Stimulated activated memory B cell treated with anti-CD40 and anti-IgM and Interleukin-4, amounts not matched to agents 10 μg/mL and 1 μg/mL and 100 μg/mL, for 72 hours (primary cell): Measurements from ENCODE around the gene PTOV1.

Experiments
- ATAC-seq: fragments of 150-1000 bp; cut with Tn5 transposase; 2 replicates; pipeline ENCODE4 v1.10.0; 2021
- H3K27ac Mint-ChIP-seq: one replicate; pipeline ENCODE4 v1.8.0; 2022; ENCODE audit warnings: mild to moderate bottlenecking, mixed read lengths
- H3K27me3 Mint-ChIP-seq: one replicate; pipeline ENCODE4 v1.8.0; 2022; ENCODE audit warnings: mixed read lengths
- H3K36me3 Mint-ChIP-seq: one replicate; pipeline ENCODE4 v1.8.0; 2022; ENCODE audit warnings: mixed read lengths
- H3K4me1 Mint-ChIP-seq: one replicate; pipeline ENCODE4 v1.8.0; 2022; ENCODE audit warnings: mixed read lengths
- H3K4me3 Mint-ChIP-seq: one replicate; pipeline ENCODE4 v1.8.0; 2022; ENCODE audit warnings: mild to moderate bottlenecking, moderate library complexity, mixed read lengths
- H3K9me3 Mint-ChIP-seq: one replicate; pipeline ENCODE4 v1.8.0; 2022; ENCODE audit warnings: mixed read lengths

PTOV1 gene

DNA sequence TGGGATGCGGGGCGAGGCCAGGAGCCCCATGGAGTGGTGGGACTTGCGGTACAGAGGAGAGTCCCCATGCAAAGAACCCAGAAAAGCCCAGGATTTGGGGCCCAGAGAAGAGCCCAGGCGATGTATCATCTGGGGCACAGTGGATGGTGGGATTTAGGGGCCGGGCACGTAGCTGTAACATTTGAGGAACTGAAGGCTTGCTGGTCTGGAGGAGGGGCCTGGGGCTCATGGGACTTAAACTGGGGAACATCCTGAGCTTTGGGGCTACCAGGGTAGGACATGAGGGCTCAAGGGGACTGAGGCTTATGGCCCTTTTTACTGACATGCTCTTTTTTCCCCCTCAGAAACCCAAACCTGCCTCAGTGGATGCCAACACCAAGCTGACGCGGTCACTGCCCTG lies 19.4 kb upstream of the PTOV1 start:
- Mint-ChIP-seq H3K36me3 (peaks cover 46% of the 10 kb centered on the region), H3K27ac (no peak overlapping the region)

DNA sequence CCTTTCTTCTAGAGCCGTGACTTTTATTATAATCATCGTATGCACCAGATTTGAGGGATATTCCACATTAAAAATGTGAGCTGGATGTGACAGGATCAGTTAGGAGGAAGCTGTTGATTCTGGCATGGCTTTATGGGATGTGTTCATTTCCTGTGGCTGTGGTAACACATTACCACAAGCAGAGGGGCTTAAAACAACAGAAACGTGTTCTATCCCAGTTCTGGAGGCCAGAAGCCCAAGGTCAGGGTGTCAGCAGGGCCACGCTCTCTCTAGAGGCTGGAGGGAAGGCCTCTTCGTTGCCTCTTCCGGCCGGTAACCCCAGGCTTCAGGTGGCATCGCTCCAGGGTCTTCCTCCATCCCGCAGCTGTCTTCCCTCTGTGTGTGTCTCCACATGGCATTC lies 18.4 kb upstream of the PTOV1 start:
- no peak overlapping the region for H3K27ac Mint-ChIP-seq

More for the DNA sequence above, 19.4 kb upstream of the PTOV1 start:
- no peaks in the 10 kb centered on the region for H3K27me3 Mint-ChIP-seq
- no peak overlapping the region for H3K4me3 Mint-ChIP-seq
- H3K4me1 Mint-ChIP-seq, result peaks cover 21% of the 10 kb centered on the region
- no peak for ATAC-seq
- no peaks in the 10 kb centered on the region for H3K9me3 Mint-ChIP-seq

DNA sequence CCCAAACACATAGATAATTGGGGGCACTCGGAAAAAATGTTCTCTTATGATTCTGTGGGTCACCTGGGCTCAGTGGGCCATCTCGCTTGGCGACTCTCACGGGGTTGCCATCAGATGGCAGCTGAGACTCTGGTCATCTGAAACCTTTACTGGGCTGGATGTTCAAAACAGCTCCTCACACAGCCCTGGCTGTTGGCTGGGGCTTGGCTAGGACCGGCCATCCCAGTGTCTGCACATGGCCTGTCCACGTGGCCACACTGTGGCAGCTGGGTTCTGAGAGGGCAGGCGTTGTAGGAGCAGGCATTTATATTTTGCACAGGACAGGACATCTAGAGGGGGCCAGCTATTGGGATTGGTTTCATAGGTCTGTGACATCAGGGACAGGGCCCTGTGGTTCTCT lies 17.4 kb upstream of the PTOV1 start:
- no peak overlapping the region for H3K27ac Mint-ChIP-seq
- H3K4me1 Mint-ChIP-seq, result peaks cover 10% of the 10 kb centered on the region
- H3K36me3 Mint-ChIP-seq, result peaks cover 53% of the 10 kb centered on the region
- no peaks in the 10 kb centered on the region for H3K27me3 Mint-ChIP-seq
- no peak for ATAC-seq
- H3K4me3 Mint-ChIP-seq, result no peak overlapping the region
- no peaks in the 10 kb centered on the region for H3K9me3 Mint-ChIP-seq

More for the DNA sequence above, 18.4 kb upstream of the PTOV1 start:
- ATAC-seq, result no peak
- Mint-ChIP-seq H3K27me3 (no peaks in the 10 kb centered on the region), H3K9me3 (no peaks in the 10 kb centered on the region), H3K4me3 (no peak overlapping the region), H3K4me1 (peaks cover 12% of the 10 kb centered on the region), H3K36me3 (peaks cover 46% of the 10 kb centered on the region)

DNA sequence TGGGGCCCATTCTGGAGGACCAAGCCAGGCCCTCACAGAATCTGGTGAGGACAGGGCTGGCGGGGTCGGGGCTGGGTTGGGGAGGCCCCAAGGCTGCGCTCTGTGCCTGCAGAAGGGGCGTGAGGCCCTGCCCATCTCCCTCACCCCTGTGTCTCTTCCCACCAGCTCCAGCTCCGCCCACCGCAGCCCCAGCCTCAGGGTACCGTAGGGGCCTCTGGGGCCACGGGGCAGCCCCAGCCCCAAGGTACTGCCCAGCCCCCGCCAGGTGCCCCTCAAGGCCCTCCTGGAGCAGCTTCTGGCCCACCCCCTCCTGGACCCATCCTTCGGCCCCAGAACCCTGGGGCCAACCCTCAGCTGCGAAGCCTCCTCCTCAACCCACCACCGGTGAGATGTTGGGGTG lies 15.4 kb upstream of the PTOV1 start:
- ATAC-seq, result peak; percentile 27
- Mint-ChIP-seq H3K4me3 (no peak overlapping the region), H3K36me3 (peaks cover 65% of the 10 kb centered on the region), H3K27me3 (no peaks in the 10 kb centered on the region), H3K4me1 (no peaks in the 10 kb centered on the region), H3K9me3 (no peaks in the 10 kb centered on the region), H3K27ac (peak overlapping the region; percentile 12)

DNA sequence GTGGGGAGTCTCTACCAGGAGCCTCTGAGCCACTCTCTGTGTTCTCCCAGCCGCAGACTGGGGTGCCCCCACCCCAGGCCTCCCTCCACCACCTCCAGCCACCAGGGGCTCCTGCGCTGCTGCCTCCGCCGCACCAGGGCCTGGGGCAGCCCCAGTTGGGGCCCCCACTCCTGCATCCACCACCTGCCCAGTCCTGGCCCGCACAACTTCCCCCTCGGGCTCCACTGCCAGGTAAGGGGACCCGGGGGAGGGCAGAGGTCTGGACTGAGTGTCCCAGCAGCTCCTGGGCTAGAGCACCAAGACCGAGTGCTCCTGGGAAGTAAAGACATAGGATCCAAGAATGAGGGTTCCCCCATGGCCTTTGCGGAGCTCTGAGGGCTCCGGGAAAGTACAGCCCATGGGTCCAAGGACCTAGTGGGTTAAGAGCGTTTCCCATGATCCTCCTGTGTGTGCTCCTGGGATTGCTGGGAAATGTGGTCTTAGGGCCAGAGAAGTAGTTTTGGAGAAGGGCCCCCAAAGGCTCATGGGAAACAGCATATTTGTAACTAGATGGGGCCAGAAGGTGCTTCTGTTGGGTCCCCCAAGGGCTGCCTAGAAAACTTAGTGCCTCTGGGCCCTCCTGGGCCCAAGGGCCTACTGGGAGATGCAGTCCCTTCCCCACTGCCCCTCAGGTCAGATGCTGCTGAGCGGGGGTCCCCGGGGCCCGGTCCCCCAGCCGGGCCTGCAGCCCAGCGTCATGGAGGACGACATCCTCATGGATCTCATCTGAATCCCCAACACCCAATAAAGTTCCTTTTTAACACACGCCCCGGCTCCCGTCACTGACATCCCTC lies 14.6 kb upstream of the PTOV1 start:
- ATAC-seq, result no peak
- Mint-ChIP-seq H3K36me3 (peaks cover 66% of the 10 kb centered on the region), H3K9me3 (no peaks in the 10 kb centered on the region), H3K27me3 (no peaks in the 10 kb centered on the region), H3K27ac (peak overlapping the region; percentile 74), H3K4me1 (no peaks in the 10 kb centered on the region), H3K4me3 (no peak overlapping the region)

DNA sequence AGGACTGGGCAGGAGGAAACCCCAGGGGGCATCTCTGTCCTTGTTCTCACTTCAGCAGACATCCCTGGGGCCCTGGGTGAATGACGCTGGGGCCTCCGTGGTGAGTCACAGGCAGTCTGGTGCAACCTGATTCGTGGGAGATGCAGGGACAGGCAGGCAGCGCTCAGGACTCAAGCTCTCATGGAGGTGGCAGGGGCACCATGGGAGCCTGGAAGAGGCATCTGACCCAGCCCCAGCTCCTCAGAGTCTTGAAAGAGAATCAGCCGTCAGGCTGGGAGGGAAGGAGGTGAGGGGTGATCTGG lies 14.0 kb upstream of the PTOV1 start:
- H3K36me3 Mint-ChIP-seq, result peaks cover 62% of the 10 kb centered on the region

DNA sequence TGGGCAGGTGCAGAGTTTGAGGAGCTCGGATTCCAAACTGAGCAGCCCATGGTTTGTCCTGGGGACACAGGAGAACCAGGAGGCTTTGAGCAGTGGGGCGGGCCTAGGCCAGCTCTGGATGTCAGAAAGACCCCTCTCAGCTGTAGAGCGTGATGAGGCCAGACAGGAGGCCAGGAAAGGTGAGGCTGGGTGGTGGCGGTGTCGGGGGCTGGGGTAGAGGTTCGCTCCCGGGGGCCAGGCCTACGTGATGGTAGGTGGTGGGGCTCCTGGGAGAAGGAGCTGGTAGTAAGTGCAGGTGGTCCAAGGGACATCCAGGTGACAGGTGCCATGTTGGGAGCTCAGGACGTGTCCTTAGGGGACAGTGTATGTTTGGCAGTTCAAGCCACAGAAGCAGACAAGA lies 13.5 kb upstream of the PTOV1 start:
- H3K36me3 Mint-ChIP-seq, result peaks cover 57% of the 10 kb centered on the region
- H3K27ac Mint-ChIP-seq, result peak overlapping the region; percentile 74

More for the DNA sequence above, 14.0 kb upstream of the PTOV1 start:
- no peak for ATAC-seq
- H3K4me1 Mint-ChIP-seq, result no peaks in the 10 kb centered on the region
- no peaks in the 10 kb centered on the region for H3K27me3 Mint-ChIP-seq
- no peaks in the 10 kb centered on the region for H3K9me3 Mint-ChIP-seq
- peak overlapping the region; percentile 74 for H3K27ac Mint-ChIP-seq
- H3K4me3 Mint-ChIP-seq, result no peak overlapping the region

DNA sequence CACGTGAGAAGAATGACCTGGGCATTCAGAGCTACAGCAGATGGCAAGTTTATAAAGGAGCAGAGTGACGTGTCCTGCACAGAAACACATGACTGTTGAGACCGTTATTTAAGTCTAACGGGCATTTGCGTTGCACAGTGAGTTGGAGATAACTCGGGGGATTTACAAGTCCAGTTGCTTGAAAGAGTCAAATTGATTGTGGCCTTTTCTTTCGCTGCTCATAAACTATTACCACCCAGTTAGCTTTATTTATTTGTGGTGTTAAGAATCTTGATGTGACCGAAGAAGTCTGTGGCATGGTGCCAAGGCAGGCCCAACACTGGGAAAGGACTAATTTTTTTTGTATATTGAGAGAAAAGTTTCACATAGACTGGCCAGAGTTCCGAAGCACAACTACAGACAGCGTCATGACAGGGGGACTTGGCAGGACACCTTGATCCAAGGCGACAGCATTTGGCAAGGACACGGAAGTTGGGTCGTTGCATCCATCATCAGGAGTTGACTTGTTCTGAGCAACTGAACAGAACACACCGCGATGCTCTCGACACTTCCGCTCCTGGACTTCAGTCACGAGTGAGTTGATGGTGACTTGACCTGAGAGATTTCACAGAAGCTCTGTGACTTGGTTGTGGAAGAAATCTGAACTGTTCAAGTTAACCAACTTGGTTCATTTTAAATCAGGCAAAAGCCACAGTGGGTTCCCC lies 11.9 kb upstream of the PTOV1 start:
- Mint-ChIP-seq H3K4me3 (no peak overlapping the region), H3K4me1 (peaks cover 19% of the 10 kb centered on the region), H3K27ac (no peak overlapping the region), H3K36me3 (peaks cover 53% of the 10 kb centered on the region), H3K9me3 (no peaks in the 10 kb centered on the region), H3K27me3 (no peaks in the 10 kb centered on the region)
- no peak for ATAC-seq

More for the DNA sequence above, 13.5 kb upstream of the PTOV1 start:
- Mint-ChIP-seq H3K4me3 (no peak overlapping the region), H3K27me3 (no peaks in the 10 kb centered on the region), H3K9me3 (no peaks in the 10 kb centered on the region), H3K4me1 (peaks cover 3% of the 10 kb centered on the region)
- no peak for ATAC-seq

DNA sequence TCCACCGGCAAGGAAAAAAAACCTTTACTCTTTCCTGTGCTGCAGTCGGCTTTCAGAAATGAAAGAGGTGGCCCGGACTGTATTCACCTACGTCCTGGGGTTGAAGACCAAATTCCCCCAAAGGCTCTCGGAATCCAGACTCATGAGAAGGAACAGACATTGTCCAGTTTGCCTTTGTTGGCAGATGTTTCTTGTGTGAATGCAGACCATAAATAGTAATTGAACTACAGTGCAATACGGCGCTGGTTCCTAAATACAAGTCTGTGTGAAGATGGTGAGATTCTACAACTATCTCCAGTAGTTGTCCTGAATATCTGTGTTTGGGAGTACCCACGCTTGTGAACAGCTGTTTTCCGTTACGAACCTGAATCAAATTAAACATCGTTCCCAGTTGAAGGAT lies 11.2 kb upstream of the PTOV1 start:
- Mint-ChIP-seq H3K9me3 (no peaks in the 10 kb centered on the region), H3K27me3 (no peaks in the 10 kb centered on the region), H3K27ac (no peak overlapping the region), H3K4me3 (no peak overlapping the region), H3K36me3 (peaks cover 49% of the 10 kb centered on the region), H3K4me1 (peaks cover 26% of the 10 kb centered on the region)
- ATAC-seq, result no peak

DNA sequence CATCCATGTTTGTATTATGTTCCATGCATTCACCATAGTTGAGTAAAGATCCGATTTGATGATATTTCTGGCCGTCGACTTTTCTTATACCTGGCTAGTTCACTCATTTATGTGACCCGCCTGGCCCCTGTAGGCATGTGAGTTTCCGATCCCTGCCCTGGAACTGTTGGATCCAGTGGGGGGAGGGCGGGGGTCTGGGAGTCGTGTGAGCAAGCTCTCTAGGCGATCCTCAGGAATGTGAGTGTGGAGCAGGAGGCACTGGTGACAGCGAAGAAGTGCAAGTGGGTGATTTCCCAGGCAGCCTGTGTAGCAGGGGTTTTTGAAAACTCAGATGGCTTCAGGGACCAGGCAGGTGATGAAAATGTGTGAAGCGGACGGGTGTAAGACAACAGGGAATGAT lies 10.6 kb upstream of the PTOV1 start:
- Mint-ChIP-seq H3K36me3 (peaks cover 42% of the 10 kb centered on the region), H3K27ac (peak overlapping the region; percentile 20)

DNA sequence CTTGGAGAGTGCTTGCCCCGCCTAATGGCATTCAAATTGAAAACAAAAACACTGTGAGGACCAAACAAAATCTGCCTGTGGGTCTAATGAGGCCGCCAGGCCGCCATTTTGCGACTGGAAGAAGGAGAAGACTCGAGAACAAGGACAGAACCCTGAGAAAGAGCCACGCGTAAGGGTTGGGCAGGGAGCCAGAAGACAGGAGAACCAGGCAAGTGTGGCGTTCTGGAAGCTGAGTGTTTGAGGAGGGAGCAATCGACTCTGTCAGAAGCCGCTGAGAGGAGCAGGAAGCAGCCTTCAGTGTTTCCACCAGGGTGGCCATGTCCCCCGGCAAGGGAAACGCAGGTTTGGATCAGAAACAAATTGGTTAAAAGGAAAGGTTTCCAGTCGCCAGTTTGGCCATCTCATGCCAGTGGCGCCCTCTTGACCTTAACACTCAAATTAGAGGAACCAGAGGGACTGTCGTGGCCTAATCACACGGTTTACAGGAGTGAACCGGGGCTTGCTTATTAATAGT lies 10.2 kb upstream of the PTOV1 start:
- Mint-ChIP-seq H3K9me3 (no peaks in the 10 kb centered on the region), H3K27me3 (no peaks in the 10 kb centered on the region), H3K27ac (peak overlapping the region; percentile 20), H3K36me3 (peaks cover 40% of the 10 kb centered on the region), H3K4me1 (peaks cover 32% of the 10 kb centered on the region), H3K4me3 (no peak overlapping the region)
- ATAC-seq, result no peak

More for the DNA sequence above, 10.6 kb upstream of the PTOV1 start:
- no peak for ATAC-seq
- Mint-ChIP-seq H3K4me1 (peaks cover 32% of the 10 kb centered on the region), H3K27me3 (no peaks in the 10 kb centered on the region), H3K4me3 (no peak overlapping the region), H3K9me3 (no peaks in the 10 kb centered on the region)

DNA sequence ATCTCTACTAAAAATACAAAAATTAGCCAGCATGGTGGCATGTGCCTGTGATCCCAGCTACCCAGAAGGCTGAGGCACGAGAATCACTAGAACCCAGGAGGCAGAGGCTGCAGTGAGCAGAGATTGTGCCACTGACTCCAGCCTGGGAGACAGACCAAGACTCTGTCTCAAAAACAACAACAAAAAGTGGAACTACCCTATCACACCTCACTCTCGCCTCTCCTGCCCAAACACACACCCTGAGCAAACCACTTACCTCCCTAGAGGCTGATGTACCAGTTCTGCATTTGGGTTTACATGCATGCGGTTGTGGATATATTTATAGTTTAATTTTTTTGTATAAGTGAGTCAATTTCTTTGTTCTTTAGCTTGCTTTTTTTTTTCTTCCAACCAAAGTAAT lies 7.7 kb upstream of the PTOV1 start:
- Mint-ChIP-seq H3K36me3 (peaks cover 25% of the 10 kb centered on the region), H3K4me3 (peak overlapping the region; percentile 50), H3K27me3 (no peaks in the 10 kb centered on the region), H3K4me1 (peaks cover 36% of the 10 kb centered on the region), H3K9me3 (no peaks in the 10 kb centered on the region), H3K27ac (peak overlapping the region; percentile 78)
- peak; percentile 99 for ATAC-seq

DNA sequence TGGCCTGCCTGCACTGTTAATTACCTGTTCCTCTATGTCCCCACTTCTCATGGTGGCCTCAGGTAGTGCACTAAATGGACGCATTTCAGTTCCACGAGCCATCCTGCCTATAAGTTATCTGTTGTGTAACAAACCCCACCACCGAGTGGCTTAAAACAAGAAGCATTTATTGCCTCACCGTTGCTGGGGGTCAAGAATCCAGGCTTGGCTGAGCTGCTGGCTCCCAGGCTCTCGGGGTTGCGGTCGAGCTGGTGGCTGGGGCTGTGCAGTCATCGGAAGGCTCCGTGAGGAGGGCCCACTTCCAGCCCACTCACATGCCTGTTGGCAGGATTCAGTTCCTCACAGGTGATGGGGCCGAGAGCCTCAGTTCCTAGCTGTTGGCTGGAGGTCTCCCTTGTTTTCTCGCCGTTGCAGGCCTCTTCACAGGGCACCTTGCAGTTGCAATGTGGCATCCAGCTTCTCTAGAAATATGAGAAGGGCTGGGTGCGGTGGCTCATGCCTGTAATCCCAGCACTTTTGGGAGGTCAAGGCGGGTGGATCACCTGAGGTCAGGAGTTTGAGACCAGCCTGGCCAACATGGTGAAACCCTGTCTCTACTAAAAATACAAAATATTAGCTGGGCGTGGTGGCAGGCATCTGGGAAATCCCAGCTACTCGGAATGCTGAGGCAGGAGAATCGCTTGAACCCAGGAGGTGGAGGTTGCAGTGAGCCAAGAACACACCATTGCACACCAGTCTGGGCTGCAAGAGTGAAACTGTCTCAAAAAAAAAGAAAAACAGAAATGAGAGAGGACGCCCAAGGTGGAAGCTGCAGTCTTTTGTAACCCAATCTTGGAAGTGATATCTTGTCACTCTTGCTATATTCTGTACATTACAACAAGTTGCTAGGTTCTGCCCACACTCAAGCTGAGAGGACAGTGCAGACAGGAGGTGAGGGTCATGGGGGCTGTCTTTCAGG lies 6.5 kb upstream of the PTOV1 start:
- Mint-ChIP-seq H3K4me1 (peaks cover 48% of the 10 kb centered on the region), H3K4me3 (peak overlapping the region; percentile 62), H3K27ac (peak overlapping the region; percentile 78), H3K27me3 (no peaks in the 10 kb centered on the region), H3K9me3 (peaks cover 4% of the 10 kb centered on the region), H3K36me3 (peaks cover 19% of the 10 kb centered on the region)
- no peak for ATAC-seq

DNA sequence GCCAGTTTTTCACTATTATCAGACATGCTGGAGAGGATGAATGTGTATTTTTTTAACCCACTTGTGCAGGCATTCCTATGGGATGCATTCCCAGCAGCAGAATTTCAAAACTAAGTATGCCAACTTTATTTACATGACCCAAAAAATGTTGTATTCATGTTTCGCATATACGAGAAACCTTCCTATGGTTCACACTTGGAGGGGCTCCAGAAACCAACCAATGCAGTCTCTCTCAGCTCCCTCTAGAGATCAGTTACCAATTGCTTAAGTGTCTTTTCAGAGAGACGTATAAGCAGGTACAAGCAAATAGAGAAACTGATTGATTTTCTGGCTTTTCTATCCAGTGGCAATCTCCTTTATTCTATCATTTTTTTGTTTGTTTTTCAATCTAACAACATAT lies 5.5 kb upstream of the PTOV1 start:
- Mint-ChIP-seq H3K9me3 (peaks cover 4% of the 10 kb centered on the region), H3K27me3 (no peaks in the 10 kb centered on the region), H3K4me1 (peaks cover 56% of the 10 kb centered on the region), H3K4me3 (no peak overlapping the region), H3K36me3 (peaks cover 12% of the 10 kb centered on the region), H3K27ac (peak overlapping the region; percentile 78)
- ATAC-seq, result no peak

DNA sequence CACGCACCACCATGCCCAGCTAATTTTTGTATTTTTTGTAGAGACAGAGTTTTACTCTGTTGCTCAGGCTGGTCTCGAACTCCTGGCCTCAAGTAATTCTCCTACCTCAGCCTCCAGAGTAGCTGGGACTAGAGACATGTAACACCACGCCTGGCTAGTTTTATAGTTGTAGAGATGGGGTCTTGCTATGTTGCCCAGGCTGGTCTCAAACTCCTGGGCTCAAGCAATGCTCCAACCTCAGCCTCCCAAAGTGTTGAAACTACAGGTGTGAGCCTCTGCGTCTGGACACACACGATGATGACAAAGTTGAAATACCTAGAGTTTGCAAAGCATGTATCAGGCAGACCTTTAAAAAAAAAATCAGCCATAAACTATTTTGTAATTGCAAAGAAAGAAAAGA lies 4.6 kb upstream of the PTOV1 start:
- no peak overlapping the region for H3K4me3 Mint-ChIP-seq
- peaks cover 56% of the 10 kb centered on the region for H3K4me1 Mint-ChIP-seq

More for the DNA sequence above, 4.6 kb upstream of the PTOV1 start:
- H3K27ac Mint-ChIP-seq, result peak overlapping the region; percentile 42
- no peak for ATAC-seq
- H3K9me3 Mint-ChIP-seq, result peaks cover 4% of the 10 kb centered on the region
- no peaks in the 10 kb centered on the region for H3K27me3 Mint-ChIP-seq
- H3K36me3 Mint-ChIP-seq, result peaks cover 6% of the 10 kb centered on the region
